ENCODE data around the gene LMNTD2.

Gene LMNTD2

GRCh38 chr11:539971-540481 is 20.5 kb downstream of the LMNTD2 start:
- Histone ChIP-seq H3K36me3 (no peaks in the 10 kb centered on the region), H3K27me3 (no peaks in the 10 kb centered on the region), H3K4me1 (no peaks in the 10 kb centered on the region), H3K4me3 (ENCODE audit: low read depth, low read length) (no peak overlapping the region), H3K9me3 (no peaks in the 10 kb centered on the region)
- no peak for DNase-seq
- TF ChIP-seq CTCF (IDR thresholded peaks at IDR 0.05; ENCODE audit: low read depth, low read length) = no peak

GRCh38 chr11:538431-539051 is 22.0 kb downstream of the LMNTD2 start:
- no peaks in the 10 kb centered on the region for H3K9me3 ChIP-seq
- TF ChIP-seq CTCF (IDR thresholded peaks at IDR 0.05; ENCODE audit: low read depth, low read length) = no peak
- H3K27me3 ChIP-seq = no peaks in the 10 kb centered on the region
- no peak overlapping the region for H3K4me3 ChIP-seq (ENCODE audit: low read depth, low read length)
- no peak for DNase-seq
- no peaks in the 10 kb centered on the region for H3K4me1 ChIP-seq
- H3K36me3 ChIP-seq = no peaks in the 10 kb centered on the region

GRCh38 chr11:537622-538430 is 22.7 kb downstream of the LMNTD2 start:
- Histone ChIP-seq H3K36me3 (no peaks in the 10 kb centered on the region; the same call in 1 of the 2 replicates), H3K4me3 (ENCODE audit: low read depth, low read length) (peak overlapping the region; percentile 32), H3K4me1 (no peaks in the 10 kb centered on the region), H3K9me3 (no peaks in the 10 kb centered on the region), H3K27me3 (no peaks in the 10 kb centered on the region)
- TF ChIP-seq CTCF (IDR thresholded peaks at IDR 0.05; ENCODE audit: low read depth, low read length) = no peak
- DNase-seq = no peak

GRCh38 chr11:536841-537621 is 23.5 kb downstream of the LMNTD2 start, which contains the start of gene LRRC56:
Gene LRRC56, plus strand, starts transcription at chr11:537527. Its CDS starts 3,158 bp downstream, at chr11:540685.
- TF ChIP-seq CTCF (IDR thresholded peaks at IDR 0.05; ENCODE audit: low read depth, low read length) = no peak
- no peaks in the 10 kb centered on the region for H3K4me1 ChIP-seq
- peaks cover 3% of the 10 kb centered on the region; the same call in 1 of the 2 replicates for H3K36me3 ChIP-seq
- H3K9me3 ChIP-seq = no peaks in the 10 kb centered on the region
- H3K27me3 ChIP-seq = no peaks in the 10 kb centered on the region
- DNase-seq = peak; percentile 80
- peak within 1 kb of the TSS; percentile 32 for H3K4me3 ChIP-seq (ENCODE audit: low read depth, low read length)

- H3K27me3 ChIP-seq = no peaks in the 10 kb centered on the region
- no peaks in the 10 kb centered on the region for H3K9me3 ChIP-seq
- peaks cover 3% of the 10 kb centered on the region; the same call in 1 of the 2 replicates for H3K36me3 ChIP-seq
- peak within 1 kb of the TSS; percentile 67 for H3K4me3 ChIP-seq (ENCODE audit: low read depth, low read length)
- H3K4me1 ChIP-seq = no peaks in the 10 kb centered on the region
- TF ChIP-seq CTCF (IDR thresholded peaks at IDR 0.05; ENCODE audit: low read depth, low read length) = no peak
- peak; percentile 89 for DNase-seq
These were observed 24.8 kb downstream of the LMNTD2 start, which contains the start of gene HRAS for GRCh38 chr11:535519-536454. Gene HRAS, minus strand, starts transcription at chr11:535576.

Measured in BE2C (cell line).